SK-N-SH treated with all-trans-retinoic acid at 6 μM for 48 hours (cell line): ENCODE measurements around the gene UGT1A8.

Experiments used
- ATAC-seq: fragments of 200-7000 bp; cut with Tn5 transposase; 3 replicates; pipeline ENCODE4 v1.9.1; 2020; ENCODE audit warnings: mild to moderate bottlenecking, moderate library complexity
- BACH2 ChIP-seq: fragments of 250-450 bp; sonication (Bioruptor Pico); IDR thresholded peaks from 2 replicates; pipeline ENCODE4 v1.9.0; 2021; ENCODE audit warnings: mild to moderate bottlenecking, borderline replicate concordance
- CSDC2 ChIP-seq: fragments of 250-450 bp; sonication (Bioruptor Pico); IDR thresholded peaks from 2 replicates; pipeline ENCODE4 v1.5.0; 2020; ENCODE audit warnings: mild to moderate bottlenecking, moderate library complexity
- ESRRG ChIP-seq: fragments of 250-450 bp; sonication (Bioruptor Pico); IDR thresholded peaks from 2 replicates; pipeline ENCODE4 v1.6.1; 2021; ENCODE audit warnings: mild to moderate bottlenecking
- GLIS3 ChIP-seq: fragments of 250-450 bp; sonication (Bioruptor Pico); IDR thresholded peaks from 2 replicates; pipeline ENCODE4 v1.5.0; 2020; ENCODE audit warnings: mild to moderate bottlenecking, moderate library complexity
- ISL1 ChIP-seq: fragments of 250-450 bp; sonication (Bioruptor Pico); IDR thresholded peaks from 2 replicates; pipeline ENCODE4 v2.1.2; 2022; ENCODE audit warnings: mild to moderate bottlenecking, moderate library complexity
- OSR1 ChIP-seq: fragments of 250-450 bp; sonication (Bioruptor Pico); IDR thresholded peaks from 2 replicates; pipeline ENCODE4 v1.8.0; 2022; ENCODE audit warnings: moderate library complexity, mild to moderate bottlenecking, inconsistent platforms
- PPARA ChIP-seq: fragments of 250-450 bp; sonication (Bioruptor Pico); IDR thresholded peaks from 2 replicates; pipeline ENCODE4 v1.5.0; 2020; ENCODE audit warnings: mild to moderate bottlenecking, borderline replicate concordance
- RARB ChIP-seq: fragments of 250-450 bp; sonication (Bioruptor Pico); IDR thresholded peaks from 2 replicates; pipeline ENCODE4 v1.8.0; 2021; ENCODE audit warnings: mild to moderate bottlenecking, moderate library complexity
- SNAI2 ChIP-seq: fragments of 250-450 bp; sonication (Bioruptor Pico); IDR thresholded peaks from 2 replicates; pipeline ENCODE4 v1.5.0; 2020; ENCODE audit warnings: mild to moderate bottlenecking, moderate library complexity
- TCF4 ChIP-seq: fragments of 250-450 bp; sonication (Bioruptor Pico); IDR thresholded peaks from 2 replicates; pipeline ENCODE4 v1.8.0; 2021; ENCODE audit warnings: mild to moderate bottlenecking, moderate library complexity, borderline replicate concordance
- TOX ChIP-seq: fragments of 250-450 bp; sonication (Bioruptor Pico); IDR thresholded peaks from 2 replicates; pipeline ENCODE4 v1.8.0; 2021; ENCODE audit warnings: mild to moderate bottlenecking, moderate library complexity, borderline replicate concordance
- ZC3H10 ChIP-seq: fragments of 250-450 bp; sonication (Bioruptor Pico); IDR thresholded peaks from 2 replicates; pipeline ENCODE4 v1.5.1; 2021; ENCODE audit warnings: mild to moderate bottlenecking, moderate library complexity
- ZFP3 ChIP-seq: fragments of 250-450 bp; sonication (Bioruptor Pico); IDR thresholded peaks from 2 replicates; pipeline ENCODE4 v1.5.0; 2020; ENCODE audit warnings: mild to moderate bottlenecking, moderate library complexity
- ZFP30 ChIP-seq: fragments of 450-650 bp; formaldehyde crosslinking; IDR thresholded peaks from 2 replicates; pipeline ENCODE4 v1.5.0; 2022; ENCODE audit warnings: mild to moderate bottlenecking, moderate library complexity
- ZNF565 ChIP-seq: fragments of 450-650 bp; formaldehyde crosslinking; conservative IDR thresholded peaks from 2 replicates; pipeline ENCODE4 v1.5.0; 2020; ENCODE audit warnings: low read depth, mild to moderate bottlenecking, moderate library complexity
- ZNF70 ChIP-seq: fragments of 450-650 bp; formaldehyde crosslinking; IDR thresholded peaks from 2 replicates; pipeline ENCODE4 v1.5.0; 2020; ENCODE audit warnings: mild to moderate bottlenecking, moderate library complexity
- ZNF8 ChIP-seq: fragments of 450-650 bp; formaldehyde crosslinking; IDR thresholded peaks from 2 replicates; pipeline ENCODE4 v1.5.0; 2020; ENCODE audit warnings: mild to moderate bottlenecking, moderate library complexity
- TF ChIP-seq, protein P1 (sequence below): fragments of 250-450 bp; sonication (Bioruptor Pico); IDR thresholded peaks from 2 replicates; pipeline ENCODE4 v1.5.1; 2021; ENCODE audit warnings: mild to moderate bottlenecking, moderate library complexity
- TF ChIP-seq, protein P2 (sequence below): fragments of 250-450 bp; sonication (Bioruptor Pico); IDR thresholded peaks from 2 replicates; pipeline ENCODE4 v1.8.0; 2021; ENCODE audit warnings: low read depth, mild to moderate bottlenecking, moderate library complexity, borderline replicate concordance
- TF ChIP-seq, protein P3 (sequence below): fragments of 250-450 bp; sonication (Bioruptor Pico); IDR thresholded peaks from 2 replicates; pipeline ENCODE4 v1.8.0; 2020; ENCODE audit warnings: mild to moderate bottlenecking, moderate library complexity, borderline replicate concordance
- TF ChIP-seq, protein P4 (sequence below): fragments of 250-450 bp; sonication (Bioruptor Pico); IDR thresholded peaks from 2 replicates; pipeline ENCODE4 v1.5.1; 2020; ENCODE audit warnings: low read depth, mild to moderate bottlenecking, moderate library complexity
- TF ChIP-seq, protein P5 (sequence below): fragments of 250-450 bp; sonication (Bioruptor Pico); IDR thresholded peaks from 2 replicates; pipeline ENCODE4 v1.5.0; 2020; ENCODE audit warnings: mild to moderate bottlenecking, moderate library complexity

The UGT1A8 gene

DNA sequence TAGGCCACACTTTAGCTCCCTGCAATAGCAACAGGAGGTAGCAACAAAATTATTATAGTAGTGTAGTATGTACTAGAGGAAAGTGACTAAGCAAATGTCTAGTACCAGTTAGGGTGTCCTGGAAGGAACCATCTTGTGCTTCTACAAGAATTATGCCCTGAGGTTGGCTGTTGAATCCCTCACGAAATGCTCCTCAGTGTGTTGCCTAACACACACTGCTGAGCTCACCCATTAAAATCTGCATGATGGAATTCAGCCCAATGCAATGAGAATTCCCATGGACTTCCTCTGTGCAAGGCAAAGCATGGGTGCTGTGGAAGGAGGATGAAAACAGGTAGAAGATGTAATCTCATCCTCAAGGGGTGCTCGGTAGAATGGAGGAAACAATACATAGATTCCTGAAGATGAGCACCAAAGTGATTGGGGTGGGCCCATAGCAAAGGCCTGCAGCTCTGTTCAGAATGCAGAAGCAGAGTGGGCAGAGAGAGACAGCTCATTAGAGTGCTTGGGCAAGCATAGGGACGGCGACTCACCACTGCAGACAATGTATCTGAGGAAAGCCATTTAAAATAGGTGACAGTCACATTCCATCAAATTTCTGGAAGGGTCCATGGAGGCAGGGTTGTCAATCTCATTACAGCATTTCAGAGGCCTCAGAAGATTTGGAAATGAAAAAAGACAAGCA is 63.1 kb downstream of the UGT1A8 start:
- TF ChIP-seq TCF4 (CRISPR knock-in tag) (no peak), BACH2 (CRISPR knock-in tag) (no peak), SNAI2 (CRISPR knock-in tag) (no peak), PPARA (CRISPR knock-in tag) (no peak), ZFP30 (CRISPR knock-in tag) (no peak), RARB (CRISPR knock-in tag) (no peak), ISL1 (no peak), CSDC2 (CRISPR knock-in tag) (no peak), ZC3H10 (CRISPR knock-in tag) (no peak), ZNF565 (no peak), ZNF8 (CRISPR knock-in tag) (no peak), GLIS3 (no peak), TOX (CRISPR knock-in tag) (no peak), OSR1 (CRISPR knock-in tag) (no peak), ZNF70 (no peak), ZFP3 (CRISPR knock-in tag) (no peak)
- TF ChIP-seq, protein P1, sequence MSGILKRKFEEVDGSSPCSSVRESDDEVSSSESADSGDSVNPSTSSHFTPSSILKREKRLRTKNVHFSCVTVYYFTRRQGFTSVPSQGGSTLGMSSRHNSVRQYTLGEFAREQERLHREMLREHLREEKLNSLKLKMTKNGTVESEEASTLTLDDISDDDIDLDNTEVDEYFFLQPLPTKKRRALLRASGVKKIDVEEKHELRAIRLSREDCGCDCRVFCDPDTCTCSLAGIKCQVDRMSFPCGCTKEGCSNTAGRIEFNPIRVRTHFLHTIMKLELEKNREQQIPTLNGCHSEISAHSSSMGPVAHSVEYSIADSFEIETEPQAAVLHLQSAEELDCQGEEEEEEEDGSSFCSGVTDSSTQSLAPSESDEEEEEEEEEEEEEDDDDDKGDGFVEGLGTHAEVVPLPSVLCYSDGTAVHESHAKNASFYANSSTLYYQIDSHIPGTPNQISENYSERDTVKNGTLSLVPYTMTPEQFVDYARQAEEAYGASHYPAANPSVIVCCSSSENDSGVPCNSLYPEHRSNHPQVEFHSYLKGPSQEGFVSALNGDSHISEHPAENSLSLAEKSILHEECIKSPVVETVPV, result no peak
- TF ChIP-seq, protein P2, sequence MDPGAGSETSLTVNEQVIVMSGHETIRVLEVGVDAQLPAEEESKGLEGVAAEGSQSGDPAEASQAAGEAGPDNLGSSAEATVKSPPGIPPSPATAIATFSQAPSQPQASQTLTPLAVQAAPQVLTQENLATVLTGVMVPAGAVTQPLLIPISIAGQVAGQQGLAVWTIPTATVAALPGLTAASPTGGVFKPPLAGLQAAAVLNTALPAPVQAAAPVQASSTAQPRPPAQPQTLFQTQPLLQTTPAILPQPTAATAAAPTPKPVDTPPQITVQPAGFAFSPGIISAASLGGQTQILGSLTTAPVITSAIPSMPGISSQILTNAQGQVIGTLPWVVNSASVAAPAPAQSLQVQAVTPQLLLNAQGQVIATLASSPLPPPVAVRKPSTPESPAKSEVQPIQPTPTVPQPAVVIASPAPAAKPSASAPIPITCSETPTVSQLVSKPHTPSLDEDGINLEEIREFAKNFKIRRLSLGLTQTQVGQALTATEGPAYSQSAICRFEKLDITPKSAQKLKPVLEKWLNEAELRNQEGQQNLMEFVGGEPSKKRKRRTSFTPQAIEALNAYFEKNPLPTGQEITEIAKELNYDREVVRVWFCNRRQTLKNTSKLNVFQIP (CRISPR knock-in tag), result no peak
- TF ChIP-seq, all 23 proteins: peak for 0
- no peak for ATAC-seq

DNA sequence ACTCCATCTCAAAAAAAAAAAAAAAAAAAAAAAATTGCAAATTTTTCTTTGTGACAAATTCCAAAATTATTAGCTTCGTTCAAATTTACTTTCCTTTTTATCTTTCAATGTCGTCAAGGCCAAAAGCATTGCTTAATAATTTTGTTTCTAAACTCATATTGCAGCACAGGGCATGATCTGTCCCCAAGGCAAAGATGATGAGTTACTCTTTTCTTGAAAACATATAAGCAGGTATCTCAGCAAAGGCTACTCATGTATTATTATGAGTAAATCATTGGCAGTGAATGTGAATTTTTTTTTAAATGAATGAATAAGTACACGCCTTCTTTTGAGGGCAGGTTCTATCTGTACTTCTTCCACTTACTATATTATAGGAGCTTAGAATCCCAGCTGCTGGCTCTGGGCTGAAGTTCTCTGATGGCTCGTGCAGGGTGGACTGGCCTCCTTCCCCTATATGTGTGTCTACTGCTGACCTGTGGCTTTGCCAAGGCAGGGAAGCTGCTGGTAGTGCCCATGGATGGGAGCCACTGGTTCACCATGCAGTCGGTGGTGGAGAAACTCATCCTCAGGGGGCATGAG is 64.2 kb downstream of the UGT1A8 start, which contains the start of gene UGT1A7:
UGT1A7 (plus strand) TSS at position 381 of the 579 bp plus-strand sequence; CDS start at position 418, 37 bp downstream.
- ATAC-seq, result no peak
- TF ChIP-seq SNAI2 (CRISPR knock-in tag) (no peak), ZNF70 (no peak), ZC3H10 (CRISPR knock-in tag) (no peak), ZFP30 (CRISPR knock-in tag) (no peak), PPARA (CRISPR knock-in tag) (no peak), ZNF8 (CRISPR knock-in tag) (no peak)
- TF ChIP-seq, protein P3, sequence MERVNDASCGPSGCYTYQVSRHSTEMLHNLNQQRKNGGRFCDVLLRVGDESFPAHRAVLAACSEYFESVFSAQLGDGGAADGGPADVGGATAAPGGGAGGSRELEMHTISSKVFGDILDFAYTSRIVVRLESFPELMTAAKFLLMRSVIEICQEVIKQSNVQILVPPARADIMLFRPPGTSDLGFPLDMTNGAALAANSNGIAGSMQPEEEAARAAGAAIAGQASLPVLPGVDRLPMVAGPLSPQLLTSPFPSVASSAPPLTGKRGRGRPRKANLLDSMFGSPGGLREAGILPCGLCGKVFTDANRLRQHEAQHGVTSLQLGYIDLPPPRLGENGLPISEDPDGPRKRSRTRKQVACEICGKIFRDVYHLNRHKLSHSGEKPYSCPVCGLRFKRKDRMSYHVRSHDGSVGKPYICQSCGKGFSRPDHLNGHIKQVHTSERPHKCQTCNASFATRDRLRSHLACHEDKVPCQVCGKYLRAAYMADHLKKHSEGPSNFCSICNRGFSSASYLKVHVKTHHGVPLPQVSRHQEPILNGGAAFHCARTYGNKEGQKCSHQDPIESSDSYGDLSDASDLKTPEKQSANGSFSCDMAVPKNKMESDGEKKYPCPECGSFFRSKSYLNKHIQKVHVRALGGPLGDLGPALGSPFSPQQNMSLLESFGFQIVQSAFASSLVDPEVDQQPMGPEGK (CRISPR knock-in tag), result no peak
- TF ChIP-seq, protein P2 (CRISPR knock-in tag), result no peak

DNA sequence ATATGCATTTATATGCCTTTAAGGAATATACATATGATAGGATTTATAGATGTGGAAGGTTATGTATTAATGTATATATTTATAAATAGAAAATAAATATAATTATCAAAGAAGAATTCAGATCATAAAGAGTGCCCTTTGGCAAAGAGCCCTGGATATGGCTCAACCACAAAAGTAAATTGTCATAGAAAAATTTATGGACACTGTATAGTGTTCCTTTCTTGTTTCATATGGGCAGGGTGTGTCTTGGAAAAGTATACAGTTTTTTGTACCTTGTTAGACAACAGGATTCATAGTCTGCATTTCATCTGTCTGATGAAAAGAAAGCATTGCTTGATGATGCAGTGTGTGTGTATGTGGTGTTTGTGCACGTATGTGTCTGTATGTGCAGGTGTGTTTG is 67.2 kb downstream of the UGT1A8 start:
- ATAC-seq, result no peak
- no peak for TF ChIP-seq RARB (CRISPR knock-in tag)
- no peak for TF ChIP-seq GLIS3
- TF ChIP-seq ISL1, result no peak
- TF ChIP-seq ESRRG (CRISPR knock-in tag), result no peak
- TF ChIP-seq, protein P4, sequence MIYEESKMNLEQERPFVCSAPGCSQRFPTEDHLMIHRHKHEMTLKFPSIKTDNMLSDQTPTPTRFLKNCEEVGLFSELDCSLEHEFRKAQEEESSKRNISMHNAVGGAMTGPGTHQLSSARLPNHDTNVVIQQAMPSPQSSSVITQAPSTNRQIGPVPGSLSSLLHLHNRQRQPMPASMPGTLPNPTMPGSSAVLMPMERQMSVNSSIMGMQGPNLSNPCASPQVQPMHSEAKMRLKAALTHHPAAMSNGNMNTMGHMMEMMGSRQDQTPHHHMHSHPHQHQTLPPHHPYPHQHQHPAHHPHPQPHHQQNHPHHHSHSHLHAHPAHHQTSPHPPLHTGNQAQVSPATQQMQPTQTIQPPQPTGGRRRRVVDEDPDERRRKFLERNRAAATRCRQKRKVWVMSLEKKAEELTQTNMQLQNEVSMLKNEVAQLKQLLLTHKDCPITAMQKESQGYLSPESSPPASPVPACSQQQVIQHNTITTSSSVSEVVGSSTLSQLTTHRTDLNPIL (CRISPR knock-in tag), result no peak
- TF ChIP-seq, protein P2 (CRISPR knock-in tag), result no peak
- TF ChIP-seq ZFP30 (CRISPR knock-in tag), result no peak
- TF ChIP-seq, protein P1, result no peak
- TF ChIP-seq ZNF565, result no peak
- no peak for TF ChIP-seq SNAI2 (CRISPR knock-in tag)
- no peak for TF ChIP-seq ZC3H10 (CRISPR knock-in tag)
- TF ChIP-seq, protein P5, sequence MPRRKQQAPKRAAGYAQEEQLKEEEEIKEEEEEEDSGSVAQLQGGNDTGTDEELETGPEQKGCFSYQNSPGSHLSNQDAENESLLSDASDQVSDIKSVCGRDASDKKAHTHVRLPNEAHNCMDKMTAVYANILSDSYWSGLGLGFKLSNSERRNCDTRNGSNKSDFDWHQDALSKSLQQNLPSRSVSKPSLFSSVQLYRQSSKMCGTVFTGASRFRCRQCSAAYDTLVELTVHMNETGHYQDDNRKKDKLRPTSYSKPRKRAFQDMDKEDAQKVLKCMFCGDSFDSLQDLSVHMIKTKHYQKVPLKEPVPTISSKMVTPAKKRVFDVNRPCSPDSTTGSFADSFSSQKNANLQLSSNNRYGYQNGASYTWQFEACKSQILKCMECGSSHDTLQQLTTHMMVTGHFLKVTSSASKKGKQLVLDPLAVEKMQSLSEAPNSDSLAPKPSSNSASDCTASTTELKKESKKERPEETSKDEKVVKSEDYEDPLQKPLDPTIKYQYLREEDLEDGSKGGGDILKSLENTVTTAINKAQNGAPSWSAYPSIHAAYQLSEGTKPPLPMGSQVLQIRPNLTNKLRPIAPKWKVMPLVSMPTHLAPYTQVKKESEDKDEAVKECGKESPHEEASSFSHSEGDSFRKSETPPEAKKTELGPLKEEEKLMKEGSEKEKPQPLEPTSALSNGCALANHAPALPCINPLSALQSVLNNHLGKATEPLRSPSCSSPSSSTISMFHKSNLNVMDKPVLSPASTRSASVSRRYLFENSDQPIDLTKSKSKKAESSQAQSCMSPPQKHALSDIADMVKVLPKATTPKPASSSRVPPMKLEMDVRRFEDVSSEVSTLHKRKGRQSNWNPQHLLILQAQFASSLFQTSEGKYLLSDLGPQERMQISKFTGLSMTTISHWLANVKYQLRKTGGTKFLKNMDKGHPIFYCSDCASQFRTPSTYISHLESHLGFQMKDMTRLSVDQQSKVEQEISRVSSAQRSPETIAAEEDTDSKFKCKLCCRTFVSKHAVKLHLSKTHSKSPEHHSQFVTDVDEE, result no peak
